GM12874 (cell line): Measurements from ENCODE around the gene MNX1.

ENCODE experiments used
- CTCF ChIP-seq: IDR thresholded peaks from 2 replicates; pipeline ENCODE4 v1.5.1; 2011; ENCODE audit warnings: low read depth, mild to moderate bottlenecking, control low read depth, low read length, moderate library complexity; ENCODE audit not compliant: insufficient read depth

Gene MNX1

GRCh38 chr7:157007470-157008066 is 2.9 kb downstream of the MNX1 start:
- TF ChIP-seq CTCF = no peak

DNA sequence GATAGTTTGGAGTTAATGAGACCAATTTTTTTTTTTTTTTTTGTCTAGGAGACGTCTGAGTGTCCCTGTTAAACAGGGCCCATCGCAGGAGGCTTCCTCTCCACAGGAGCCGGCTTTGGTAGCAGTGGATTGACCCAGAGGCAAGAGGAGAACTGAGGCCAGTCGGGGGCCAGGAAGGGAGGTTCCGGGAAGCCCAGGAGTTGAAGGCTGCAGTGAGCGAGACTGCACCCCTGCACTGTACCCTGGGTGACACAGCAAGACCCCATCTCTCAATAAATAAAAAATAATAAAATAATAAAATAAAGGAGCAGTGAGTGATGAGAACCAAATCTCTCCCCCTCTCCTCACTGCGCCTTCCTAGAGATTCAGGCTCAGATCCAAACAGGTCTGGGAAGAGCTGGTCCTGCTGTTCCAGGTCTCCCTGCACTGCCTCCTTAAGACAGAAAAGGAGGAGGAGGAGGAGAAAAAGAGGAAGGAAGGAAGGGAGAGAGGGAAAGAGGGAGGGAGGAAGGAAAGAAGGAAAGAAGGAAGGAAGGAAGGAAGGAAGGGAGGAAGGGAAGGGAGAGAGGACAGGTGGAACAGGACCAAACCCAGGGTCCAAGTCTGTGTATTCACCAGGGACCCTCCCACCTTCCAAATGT is 3.5 kb downstream of the MNX1 start:
- TF ChIP-seq CTCF = no peak

DNA sequence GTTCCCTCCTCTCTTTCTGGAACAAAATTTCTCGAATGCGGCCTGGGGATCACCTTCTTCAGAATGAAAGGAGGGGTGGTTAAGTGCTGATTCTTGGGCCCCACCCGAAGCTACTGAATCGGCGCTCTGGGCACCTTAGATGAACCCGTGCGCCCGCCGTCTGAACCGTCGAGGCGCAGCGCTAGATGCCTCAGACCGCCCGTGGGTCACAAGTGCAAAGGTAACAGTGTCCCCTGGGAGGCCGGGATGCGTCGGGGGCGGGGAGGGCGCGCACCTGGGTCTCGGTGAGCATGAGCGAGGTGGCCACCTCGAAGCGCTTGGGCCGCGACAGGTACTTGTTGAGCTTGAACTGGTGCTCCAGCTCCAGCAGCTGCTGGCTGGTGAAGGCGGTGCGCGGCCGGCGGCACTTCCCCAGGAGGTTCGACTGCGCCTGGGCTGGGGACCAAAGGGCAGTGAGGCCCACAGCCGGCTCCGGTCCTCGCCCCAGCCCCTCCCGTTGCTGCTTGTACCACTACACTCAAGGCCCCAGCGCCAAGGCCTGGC is 4.2 kb downstream of the MNX1 start:
- TF ChIP-seq CTCF = no peak

GRCh38 chr7:157005456-157006204 is 4.8 kb downstream of the MNX1 start:
- TF ChIP-seq CTCF = no peak

DNA sequence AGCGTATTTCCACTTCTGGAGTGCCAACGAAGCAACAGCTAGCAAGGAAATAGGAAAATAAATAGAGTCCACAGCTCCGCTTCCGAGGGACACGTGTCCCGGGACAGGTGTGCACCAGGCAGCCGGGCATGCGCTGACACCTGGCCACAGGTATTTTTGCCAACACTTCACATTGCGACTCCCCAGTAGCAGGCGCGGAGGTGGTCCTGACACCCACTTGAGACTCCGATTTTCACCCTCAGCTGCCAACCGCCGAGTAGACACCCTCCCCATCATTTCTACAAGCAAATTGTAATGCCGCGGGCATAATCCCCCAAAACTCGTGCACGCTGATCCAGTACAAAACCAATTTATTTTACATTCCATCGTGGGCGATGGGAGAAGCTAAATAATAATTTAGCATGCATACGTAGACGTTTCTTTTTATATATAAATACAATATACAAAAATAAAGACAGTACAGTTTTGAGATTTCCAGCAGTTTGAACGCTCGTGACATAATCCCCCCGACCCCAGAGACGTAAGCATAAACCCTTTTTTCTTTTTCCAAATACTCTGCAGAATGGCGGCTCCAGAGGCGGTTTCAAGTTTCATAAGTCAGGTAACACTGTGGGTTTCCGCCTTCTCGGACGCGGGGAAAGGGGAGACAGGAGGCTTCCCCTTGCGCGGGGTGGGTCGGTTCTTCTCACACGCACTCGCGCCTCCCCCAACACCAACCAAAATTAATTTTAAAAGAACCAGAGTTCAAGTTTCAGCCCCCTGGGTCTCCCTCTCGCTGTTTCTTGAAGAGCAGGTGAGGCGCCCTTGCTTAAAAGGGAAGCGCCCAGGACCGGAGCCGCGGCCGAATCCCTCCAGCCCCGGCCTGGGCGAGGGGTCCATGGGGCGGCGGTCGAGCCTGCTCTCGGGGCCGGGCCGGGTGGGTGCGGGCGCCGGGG is 5.7 kb downstream of the MNX1 start:
- no peak for TF ChIP-seq CTCF

DNA sequence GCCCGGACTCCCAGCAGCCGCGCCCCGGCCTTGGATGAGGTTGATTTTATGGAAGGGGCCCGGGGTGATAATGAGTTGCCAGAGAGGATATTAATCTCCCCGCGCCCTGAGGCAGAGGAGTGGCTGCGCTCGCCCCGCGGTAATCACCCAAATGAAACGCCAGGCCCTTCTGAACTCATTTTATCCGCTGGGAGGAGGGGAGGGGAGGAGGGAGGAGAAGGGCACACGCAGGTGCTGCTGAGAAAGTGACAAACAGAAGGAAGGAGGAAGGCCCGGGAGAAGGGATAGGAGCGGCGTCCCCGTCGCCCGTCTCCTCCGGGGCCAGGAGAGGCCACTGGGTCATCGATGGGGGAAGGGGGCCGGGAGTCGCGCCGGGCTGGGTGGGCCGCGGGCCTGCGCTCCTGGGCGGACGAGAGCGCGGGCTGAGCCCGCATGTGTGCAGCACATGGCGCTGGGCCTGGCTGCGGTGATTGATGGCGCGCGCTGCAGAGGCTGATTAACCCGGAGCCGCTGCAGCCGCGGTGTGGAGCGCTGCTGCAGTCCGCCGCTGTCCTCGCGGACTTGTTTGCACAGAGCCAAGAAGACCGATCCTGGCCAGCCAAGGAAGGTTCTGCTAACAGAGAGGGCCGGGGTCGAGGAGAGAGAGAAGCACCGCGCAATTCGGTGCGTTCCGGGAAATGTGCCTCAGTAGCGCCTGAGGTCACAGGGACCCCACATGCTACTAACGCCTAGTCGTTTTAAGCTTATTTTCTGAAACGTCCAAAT is 6.5 kb downstream of the MNX1 start:
- TF ChIP-seq CTCF = no peak
